Posterior vena cava (tissue), 2 donors: ENCODE results near the gene RUVBL1. TPM values are rescaled to one million over a fixed set of nuclear protein-coding genes. Genes with fewer than 3 reads are reported as not detected.

ENCODE experiments used
- DNase-seq: peaks from one replicate; pipeline ENCODE4 v3.0.0-alpha.2; 2020; ENCODE audit warnings: low spot score
- intact Hi-C, 2 donors: fragments of 100-400 bp; cut with DNase I; formaldehyde crosslinking; loops; one replicate each; pipeline versions ENCODE4 v1.14.1 to v1.14.2; 2022 to 2023
- total RNA-seq, 2 donors: library from RNA; stranded (reverse); fragmentation: NEBNext Ultra II Directional; extraction: Animal tissue kit (Norgen Biotek cat#: 25700); gene quantifications; one replicate each; pipeline ENCODE4 v1.2.1, GENCODE V29; 2021
- donor health status: DM: yes; HTN: yes; CAD: no.
- donor health status: DM: yes; HTN: yes; CAD: no.

RUVBL1 gene
- total RNA-seq, 2 donors from 2014 or later, result 18.4 to 19.0 TPM

DNA sequence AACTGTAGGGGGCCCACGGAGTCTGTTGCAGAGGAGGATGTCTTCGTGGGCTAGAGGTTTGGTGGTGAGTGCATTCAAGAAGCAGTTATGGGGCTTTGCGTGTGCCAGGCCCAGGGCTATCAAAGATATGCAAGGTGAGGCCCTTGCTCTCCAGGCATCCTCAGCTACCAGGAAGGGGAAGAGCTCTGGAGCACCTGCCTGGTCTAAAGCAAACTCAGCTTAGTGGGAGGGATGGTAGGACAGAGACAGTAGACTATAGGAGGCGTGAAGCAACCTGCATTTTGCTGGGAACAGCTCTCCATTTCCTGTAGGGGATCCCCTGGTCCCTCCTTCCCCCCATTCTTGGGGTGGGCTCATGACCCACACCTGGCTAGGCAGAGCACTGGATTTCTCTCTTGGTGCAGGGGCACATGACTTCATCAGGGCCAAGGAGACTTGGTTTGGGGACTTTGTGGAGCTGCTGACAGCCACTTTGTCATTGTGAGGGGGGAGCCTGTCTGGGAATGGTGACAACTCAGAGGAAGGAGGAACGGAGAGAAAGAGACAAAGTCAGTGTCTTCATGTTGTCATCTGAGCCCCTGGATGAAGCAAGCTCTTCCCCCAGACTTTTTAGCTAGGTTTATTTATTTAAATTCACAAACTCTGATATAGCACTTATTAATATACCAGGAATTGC is 21.0 kb upstream of the RUVBL1 start:
- no peak for DNase-seq
- intact Hi-C loops, result no loop called here

- intact Hi-C loops, result no loop called here
Measured at GRCh38 chr3:128143496-128143895, 19.9 kb upstream of the RUVBL1 start.

DNA sequence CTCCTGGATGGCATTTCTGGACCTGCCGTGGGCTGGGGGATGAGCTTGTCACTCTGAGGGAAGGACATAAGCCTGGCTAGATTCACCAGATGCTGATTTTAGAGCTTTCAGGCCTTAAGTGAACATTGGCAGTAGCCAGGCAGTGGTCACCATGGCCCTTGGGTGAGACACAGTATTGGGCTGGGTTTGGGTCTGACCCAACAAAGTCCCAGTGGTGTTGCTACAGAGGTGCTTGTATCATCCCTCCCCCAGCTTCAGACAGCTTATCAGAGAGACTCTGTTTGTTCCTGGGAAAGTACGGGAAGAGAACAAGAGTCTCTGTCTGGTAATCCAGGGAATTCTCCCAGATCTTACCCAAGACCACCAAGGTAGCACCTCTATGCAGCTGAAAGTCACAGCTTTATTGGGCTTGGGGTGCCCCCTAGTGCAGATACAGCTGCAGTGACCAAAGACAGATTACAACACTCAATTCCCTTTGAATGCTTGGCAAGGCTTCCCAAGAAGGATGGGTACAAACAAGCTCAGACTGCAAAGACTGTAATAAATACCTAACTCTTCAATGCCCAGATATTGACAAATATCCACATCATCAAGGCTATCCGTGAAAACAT is 9.8 kb upstream of the RUVBL1 start:
- intact Hi-C loops, result no loop called here
- no peak for DNase-seq

More at GRCh38 chr3:128143496-128143895, 19.9 kb upstream of the RUVBL1 start:
- no peak for DNase-seq

DNA sequence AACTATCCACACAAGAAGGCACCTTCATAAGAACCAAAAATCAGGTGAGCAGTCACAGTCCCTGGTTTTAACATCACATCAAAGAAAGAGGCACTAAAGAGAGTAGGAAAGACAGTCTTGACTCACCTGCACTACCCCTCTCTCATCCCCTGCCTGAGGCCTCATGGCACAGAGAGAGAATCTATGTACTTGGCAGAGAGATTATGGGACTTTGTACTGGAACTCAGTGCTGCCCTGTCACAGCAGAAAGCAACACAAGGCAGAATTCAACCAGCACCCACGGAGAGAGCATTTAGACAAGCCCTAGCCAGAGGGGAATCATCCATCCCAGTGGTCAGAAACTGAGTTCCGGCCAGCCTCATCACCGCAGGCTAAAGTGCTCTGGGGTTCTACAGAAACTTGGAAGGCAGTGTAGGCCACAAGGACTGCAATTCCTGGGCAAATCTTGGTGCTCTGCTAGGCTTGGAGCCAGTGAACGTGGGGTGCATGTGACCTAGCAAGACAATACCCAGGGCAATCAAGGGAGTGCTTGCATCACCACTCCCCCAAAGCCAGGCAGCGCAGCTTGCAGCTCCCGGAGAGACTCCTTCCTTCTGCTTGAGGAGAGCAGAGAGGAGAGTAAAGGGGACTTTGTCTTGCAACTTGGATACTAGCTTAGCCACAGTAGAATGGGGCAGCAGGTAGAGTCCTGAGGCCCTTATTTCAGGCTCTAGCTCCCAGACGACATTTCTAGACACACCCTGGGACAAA is 8.5 kb upstream of the RUVBL1 start:
- DNase-seq, result no peak
- intact Hi-C loops, result no loop called here

GRCh38 chr3:128128251-128128650 is 4.6 kb upstream of the RUVBL1 start:
- no peak for DNase-seq
- intact Hi-C loops, result no loop called here

GRCh38 chr3:128127236-128127635 is 3.6 kb upstream of the RUVBL1 start:
- no peak for DNase-seq
- intact Hi-C loops, result no loop called here

GRCh38 chr3:128123156-128123537 is 465 bp downstream of the RUVBL1 start:
- intact Hi-C loops, result no loop called here

DNA sequence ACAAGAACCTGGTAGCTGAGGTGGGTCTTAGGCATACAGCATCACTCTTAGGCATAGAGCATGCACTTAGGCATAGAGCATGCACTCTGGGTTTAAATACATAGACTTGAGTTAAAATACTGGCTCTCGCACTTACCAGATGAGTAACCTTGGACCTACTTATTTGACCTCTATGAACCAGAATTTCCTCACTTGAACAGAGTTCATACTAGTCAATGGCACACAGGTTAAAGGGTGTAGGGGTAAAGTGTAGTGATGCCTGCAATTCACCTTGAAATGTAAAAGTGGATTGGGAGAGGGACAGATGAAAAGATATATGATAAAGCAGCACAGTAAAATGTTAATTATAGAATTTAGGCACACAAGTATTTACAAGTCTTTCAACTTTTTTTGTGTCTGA is 1.6 kb downstream of the RUVBL1 start:
- DNase-seq, result no peak
- intact Hi-C loops, result no loop called here

More at GRCh38 chr3:128123156-128123537, 465 bp downstream of the RUVBL1 start:
- no peak for DNase-seq

- intact Hi-C loops, result no loop called here
Measured at GRCh38 chr3:128113817-128114794, 9.5 kb downstream of the RUVBL1 start.

DNA sequence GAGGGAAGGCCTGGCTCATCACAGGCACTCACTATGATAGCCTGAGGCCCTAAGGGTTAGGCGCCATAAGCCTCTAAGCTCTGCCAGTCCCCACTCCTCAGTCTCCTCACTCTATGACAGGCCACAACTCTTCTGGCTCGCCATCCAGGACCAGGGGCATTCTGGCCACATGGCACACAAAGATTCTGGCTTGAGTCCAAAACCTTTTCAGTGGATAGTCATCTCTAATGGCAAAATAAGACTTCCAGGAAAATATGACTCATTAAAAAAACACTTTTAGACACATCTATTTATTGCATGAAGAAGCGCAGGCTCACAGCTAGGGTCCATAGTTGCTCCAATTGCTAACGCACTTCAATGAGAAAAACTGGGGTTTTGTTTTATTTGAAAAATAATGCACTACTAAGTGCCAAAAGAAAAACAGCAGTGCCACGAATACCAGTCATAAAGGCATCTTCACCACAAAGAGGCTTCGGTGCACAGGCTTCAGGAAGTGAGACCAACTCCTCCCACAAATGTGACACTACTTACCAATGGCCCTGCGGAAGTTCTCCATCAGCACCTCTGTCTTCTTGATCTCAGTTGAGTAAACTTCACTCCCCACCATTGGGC is 11.1 kb downstream of the RUVBL1 start:
- intact Hi-C loops, result no loop called here
- no peak for DNase-seq

More at GRCh38 chr3:128113817-128114794, 9.5 kb downstream of the RUVBL1 start:
- no peak for DNase-seq

- DNase-seq, result no peak
- intact Hi-C loops, result no loop called here
Measured at GRCh38 chr3:128111147-128111546, 12.5 kb downstream of the RUVBL1 start.

DNA sequence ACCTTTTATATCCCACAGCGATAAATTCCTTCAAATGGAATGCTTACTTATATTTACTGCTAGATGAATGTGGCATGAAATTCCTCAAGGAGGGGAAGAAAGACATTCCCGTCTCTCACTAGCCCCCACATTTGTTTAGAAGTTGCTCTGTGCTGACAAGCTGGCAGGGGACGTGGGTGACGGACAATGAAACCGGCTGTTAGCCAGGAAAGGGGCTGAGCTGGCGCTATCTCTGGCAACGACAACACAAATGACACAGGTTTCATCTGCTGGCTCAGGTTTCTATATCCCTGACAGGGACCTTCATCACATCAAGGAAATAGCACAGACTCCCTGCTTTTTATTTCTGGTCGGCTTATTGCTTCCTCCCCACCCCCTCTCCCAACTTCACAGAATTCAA is 15.8 kb downstream of the RUVBL1 start:
- intact Hi-C loops, result no loop called here
- DNase-seq, result no peak

DNA sequence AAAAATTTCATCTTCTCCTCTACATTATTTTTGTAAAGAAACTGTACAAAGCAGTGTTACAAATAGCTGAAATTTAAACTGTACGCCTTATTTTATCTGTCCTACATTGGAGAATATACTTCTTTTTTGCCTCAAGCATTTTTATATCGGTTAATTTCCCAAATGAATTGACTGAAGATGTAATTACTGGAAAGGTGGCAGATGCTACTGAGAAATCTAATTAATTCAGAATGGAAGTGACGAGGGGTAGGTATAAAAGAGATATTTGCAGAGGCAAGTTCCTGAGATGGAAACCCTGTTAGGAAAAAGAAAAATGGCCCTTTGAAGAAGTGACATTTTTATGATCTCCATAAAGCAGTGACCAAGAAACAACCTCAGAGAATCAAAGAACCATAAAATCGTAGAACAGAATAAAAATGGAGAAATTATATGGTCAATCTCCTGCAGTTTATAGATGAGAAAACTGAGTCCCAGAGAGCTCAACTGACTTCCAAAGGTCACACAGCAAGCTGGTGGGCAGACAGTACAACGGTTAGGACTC is 20.4 kb downstream of the RUVBL1 start:
- no peak for DNase-seq
- intact Hi-C loops, result no loop called here

GRCh38 chr3:128100638-128101037 is 23.0 kb downstream of the RUVBL1 start:
- DNase-seq, result no peak
- intact Hi-C loops, result no loop called here

DNA sequence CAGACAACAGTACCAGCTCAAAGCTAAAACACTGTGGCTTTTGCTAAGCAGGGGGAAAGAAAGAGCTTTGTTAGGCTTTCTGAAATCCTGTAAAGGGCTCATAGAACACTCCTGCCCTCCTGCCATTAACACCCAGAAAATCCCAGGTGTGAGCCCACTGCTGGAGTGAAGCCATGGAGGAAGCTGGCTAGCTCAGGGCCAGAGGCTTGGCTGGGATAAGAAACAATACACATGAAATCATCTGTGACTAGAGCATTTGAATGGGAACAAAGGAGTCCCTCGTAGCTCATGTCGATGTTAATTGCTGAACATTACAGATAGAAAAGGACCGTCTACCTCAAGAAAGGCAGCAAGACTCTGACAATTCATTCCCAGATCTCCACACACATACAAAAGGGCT is 23.5 kb downstream of the RUVBL1 start:
- intact Hi-C loops, result no loop called here
- no peak for DNase-seq

GRCh38 chr3:128098234-128098633 is 25.4 kb downstream of the RUVBL1 start:
- no peak for DNase-seq
- intact Hi-C loops, result loop anchor here (5.0 to 10.0 kb wide), 3 partner anchors 397 to 517 kb away; partner anchors contain the start of gene GATA2 (in 1 of the 2)

DNA sequence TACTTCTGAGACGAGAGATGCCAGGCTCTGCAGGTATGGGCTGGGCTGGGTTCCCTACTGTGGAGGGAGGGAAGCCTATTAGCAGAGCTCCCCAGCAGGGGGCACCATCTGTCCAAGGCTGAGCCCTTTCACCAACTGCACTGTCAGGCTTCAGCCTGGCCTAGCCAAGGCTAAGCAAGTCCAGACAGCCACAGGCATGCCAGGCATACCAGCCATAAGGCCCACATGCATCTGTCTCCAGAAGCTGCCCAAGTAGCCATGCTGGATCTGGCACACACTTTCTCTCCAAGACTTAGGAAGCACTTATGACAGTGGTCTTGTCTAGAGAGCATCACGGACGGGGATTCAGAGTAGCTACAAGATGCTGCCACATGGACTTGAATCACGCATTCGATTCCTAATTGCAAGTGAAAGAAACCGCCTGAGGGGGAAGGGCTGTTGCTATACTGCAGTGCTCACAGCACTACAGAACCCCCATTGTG is 28.3 kb downstream of the RUVBL1 start:
- intact Hi-C loops, result loop anchor here (5.0 to 10.0 kb wide), 3 partner anchors 400 to 520 kb away; partner anchors contain the start of gene GATA2 (in 1 of the 2)

More for the DNA sequence above, 28.3 kb downstream of the RUVBL1 start:
- DNase-seq, result peak; percentile 92
